ENCODE data around the gene NSMCE1.

NSMCE1 gene

DNA sequence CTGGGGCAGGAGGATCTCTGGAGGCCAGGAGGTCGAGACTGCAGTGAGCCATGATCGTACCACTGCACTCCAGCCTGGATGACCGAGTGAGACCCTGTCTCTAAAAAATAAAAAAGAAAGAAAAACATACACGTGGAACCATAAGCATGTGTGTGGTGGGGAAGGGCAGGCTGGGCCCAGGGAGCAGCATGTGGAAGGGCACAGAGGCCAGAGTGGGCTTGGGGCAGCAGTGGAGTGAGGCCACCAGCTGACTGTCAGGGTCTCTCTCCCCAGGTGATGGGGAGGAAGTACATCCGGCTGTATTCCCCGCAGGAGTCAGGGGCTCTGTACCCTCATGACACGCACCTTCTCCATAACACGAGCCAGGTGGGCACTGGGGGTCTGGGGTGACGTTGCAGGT lies 48.5 kb downstream of the NSMCE1 start:
- Histone ChIP-seq H3K4me3 (replicated peaks; ENCODE audit: insufficient read depth, low read length) (no peak overlapping the region), H3K27me3 (ENCODE audit: insufficient read depth, poor library complexity, severe bottlenecking) (no peaks in the 10 kb centered on the region)

DNA sequence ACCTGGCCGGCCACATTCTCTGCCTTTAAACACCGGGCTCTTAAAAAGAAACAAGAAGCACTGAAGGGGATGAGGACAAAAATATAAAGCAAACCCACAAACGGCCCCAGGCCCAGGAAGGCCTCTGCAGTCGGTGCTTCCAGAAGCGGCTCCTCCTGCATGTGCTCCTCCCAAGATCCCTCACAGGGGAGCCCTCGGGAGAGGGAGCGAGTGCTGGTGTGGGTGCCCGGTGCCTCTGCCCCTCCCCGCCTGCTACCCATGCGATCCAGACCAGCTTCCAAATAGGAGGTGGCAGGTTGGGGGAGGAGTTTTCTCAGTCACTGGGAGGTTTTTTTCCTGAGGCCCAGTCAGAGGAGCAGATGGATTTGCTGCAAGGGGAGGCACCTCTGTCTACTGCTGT lies 49.4 kb downstream of the NSMCE1 start:
- no peak for DNase-seq (ENCODE audit: low read depth in 1 of 2, low spot score in 1 of 2)
- TF ChIP-seq, protein P1, sequence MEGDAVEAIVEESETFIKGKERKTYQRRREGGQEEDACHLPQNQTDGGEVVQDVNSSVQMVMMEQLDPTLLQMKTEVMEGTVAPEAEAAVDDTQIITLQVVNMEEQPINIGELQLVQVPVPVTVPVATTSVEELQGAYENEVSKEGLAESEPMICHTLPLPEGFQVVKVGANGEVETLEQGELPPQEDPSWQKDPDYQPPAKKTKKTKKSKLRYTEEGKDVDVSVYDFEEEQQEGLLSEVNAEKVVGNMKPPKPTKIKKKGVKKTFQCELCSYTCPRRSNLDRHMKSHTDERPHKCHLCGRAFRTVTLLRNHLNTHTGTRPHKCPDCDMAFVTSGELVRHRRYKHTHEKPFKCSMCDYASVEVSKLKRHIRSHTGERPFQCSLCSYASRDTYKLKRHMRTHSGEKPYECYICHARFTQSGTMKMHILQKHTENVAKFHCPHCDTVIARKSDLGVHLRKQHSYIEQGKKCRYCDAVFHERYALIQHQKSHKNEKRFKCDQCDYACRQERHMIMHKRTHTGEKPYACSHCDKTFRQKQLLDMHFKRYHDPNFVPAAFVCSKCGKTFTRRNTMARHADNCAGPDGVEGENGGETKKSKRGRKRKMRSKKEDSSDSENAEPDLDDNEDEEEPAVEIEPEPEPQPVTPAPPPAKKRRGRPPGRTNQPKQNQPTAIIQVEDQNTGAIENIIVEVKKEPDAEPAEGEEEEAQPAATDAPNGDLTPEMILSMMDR (IDR thresholded peaks at IDR 0.05; ENCODE audit: insufficient read depth, low read length): no peak
- TF ChIP-seq POLR2AphosphoS5 (IDR thresholded peaks at IDR 0.05; ENCODE audit: low read depth): no peak
- TF ChIP-seq, protein P2, sequence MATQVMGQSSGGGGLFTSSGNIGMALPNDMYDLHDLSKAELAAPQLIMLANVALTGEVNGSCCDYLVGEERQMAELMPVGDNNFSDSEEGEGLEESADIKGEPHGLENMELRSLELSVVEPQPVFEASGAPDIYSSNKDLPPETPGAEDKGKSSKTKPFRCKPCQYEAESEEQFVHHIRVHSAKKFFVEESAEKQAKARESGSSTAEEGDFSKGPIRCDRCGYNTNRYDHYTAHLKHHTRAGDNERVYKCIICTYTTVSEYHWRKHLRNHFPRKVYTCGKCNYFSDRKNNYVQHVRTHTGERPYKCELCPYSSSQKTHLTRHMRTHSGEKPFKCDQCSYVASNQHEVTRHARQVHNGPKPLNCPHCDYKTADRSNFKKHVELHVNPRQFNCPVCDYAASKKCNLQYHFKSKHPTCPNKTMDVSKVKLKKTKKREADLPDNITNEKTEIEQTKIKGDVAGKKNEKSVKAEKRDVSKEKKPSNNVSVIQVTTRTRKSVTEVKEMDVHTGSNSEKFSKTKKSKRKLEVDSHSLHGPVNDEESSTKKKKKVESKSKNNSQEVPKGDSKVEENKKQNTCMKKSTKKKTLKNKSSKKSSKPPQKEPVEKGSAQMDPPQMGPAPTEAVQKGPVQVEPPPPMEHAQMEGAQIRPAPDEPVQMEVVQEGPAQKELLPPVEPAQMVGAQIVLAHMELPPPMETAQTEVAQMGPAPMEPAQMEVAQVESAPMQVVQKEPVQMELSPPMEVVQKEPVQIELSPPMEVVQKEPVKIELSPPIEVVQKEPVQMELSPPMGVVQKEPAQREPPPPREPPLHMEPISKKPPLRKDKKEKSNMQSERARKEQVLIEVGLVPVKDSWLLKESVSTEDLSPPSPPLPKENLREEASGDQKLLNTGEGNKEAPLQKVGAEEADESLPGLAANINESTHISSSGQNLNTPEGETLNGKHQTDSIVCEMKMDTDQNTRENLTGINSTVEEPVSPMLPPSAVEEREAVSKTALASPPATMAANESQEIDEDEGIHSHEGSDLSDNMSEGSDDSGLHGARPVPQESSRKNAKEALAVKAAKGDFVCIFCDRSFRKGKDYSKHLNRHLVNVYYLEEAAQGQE (IDR thresholded peaks at IDR 0.05; ENCODE audit: insufficient replicate concordance, low read depth): no peak
- TF ChIP-seq GABPA (IDR thresholded peaks at IDR 0.05; ENCODE audit: low read depth): no peak
- no peak for TF ChIP-seq SPI1 (IDR thresholded peaks at IDR 0.05; ENCODE audit: borderline replicate concordance, low read depth)
- H3K27me3 ChIP-seq (ENCODE audit: insufficient read depth, poor library complexity, severe bottlenecking): no peaks in the 10 kb centered on the region
- no peak overlapping the region for H3K27ac ChIP-seq (replicated peaks)
- no peak overlapping the region for H3K4me3 ChIP-seq (replicated peaks; ENCODE audit: insufficient read depth, low read length)

More for the DNA sequence above, 48.5 kb downstream of the NSMCE1 start:
- DNase-seq (ENCODE audit: low read depth in 1 of 2, low spot score in 1 of 2): no peak
- no peak overlapping the region for H3K27ac ChIP-seq (replicated peaks)
- TF ChIP-seq, protein P1 (IDR thresholded peaks at IDR 0.05; ENCODE audit: insufficient read depth, low read length): no peak
- no peak for TF ChIP-seq POLR2AphosphoS5 (IDR thresholded peaks at IDR 0.05; ENCODE audit: low read depth)
- TF ChIP-seq, protein P2 (IDR thresholded peaks at IDR 0.05; ENCODE audit: insufficient replicate concordance, low read depth): no peak
- no peak for TF ChIP-seq GABPA (IDR thresholded peaks at IDR 0.05; ENCODE audit: low read depth)
- TF ChIP-seq SPI1 (IDR thresholded peaks at IDR 0.05; ENCODE audit: borderline replicate concordance, low read depth): no peak

DNA sequence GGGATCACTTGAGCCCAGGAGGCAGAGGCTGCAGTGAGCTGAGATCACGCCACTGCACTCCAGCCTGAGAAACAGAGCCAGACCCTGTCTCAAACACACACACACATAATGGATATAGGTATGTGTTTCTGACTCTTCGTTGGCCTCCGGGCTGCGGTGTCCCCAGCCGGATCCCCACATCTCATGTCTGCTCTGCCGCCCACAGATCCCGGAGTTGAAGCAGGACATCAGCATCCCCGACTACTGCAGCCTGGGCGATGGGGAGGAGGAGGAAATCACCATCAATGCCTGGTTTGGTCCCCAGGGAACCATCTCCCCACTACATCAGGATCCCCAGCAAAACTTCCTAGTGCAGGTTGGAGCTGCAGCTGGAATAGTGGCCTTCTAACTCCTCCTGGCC lies 49.8 kb downstream of the NSMCE1 start:
- no peak for TF ChIP-seq GABPA (IDR thresholded peaks at IDR 0.05; ENCODE audit: low read depth)
- TF ChIP-seq, protein P2 (IDR thresholded peaks at IDR 0.05; ENCODE audit: insufficient replicate concordance, low read depth): no peak
- TF ChIP-seq SPI1 (IDR thresholded peaks at IDR 0.05; ENCODE audit: borderline replicate concordance, low read depth): no peak
- no peak for TF ChIP-seq POLR2AphosphoS5 (IDR thresholded peaks at IDR 0.05; ENCODE audit: low read depth)
- TF ChIP-seq, protein P1 (IDR thresholded peaks at IDR 0.05; ENCODE audit: insufficient read depth, low read length): no peak
- no peaks in the 10 kb centered on the region for H3K27me3 ChIP-seq (ENCODE audit: insufficient read depth, poor library complexity, severe bottlenecking)
- DNase-seq (ENCODE audit: low read depth in 1 of 2, low spot score in 1 of 2): no peak
- no peak overlapping the region for H3K27ac ChIP-seq (replicated peaks)
- H3K4me3 ChIP-seq (replicated peaks; ENCODE audit: insufficient read depth, low read length): no peak overlapping the region
